ENCODE measurements around the gene FAM89B.
"Not testable (repeated sequence)": the region's sequence is repeated elsewhere in the genome, so short reads cannot be mapped to it uniquely, and the experiment has no call there.

Gene FAM89B

GRCh38 chr11:65556470-65557279 lies 15.7 kb upstream of the FAM89B start:
- no peak for DNase-seq (ENCODE audit: low read depth)

- no peak for DNase-seq (ENCODE audit: low read depth)
Observed at GRCh38 chr11:65557280-65558001, 14.9 kb upstream of the FAM89B start.

DNA sequence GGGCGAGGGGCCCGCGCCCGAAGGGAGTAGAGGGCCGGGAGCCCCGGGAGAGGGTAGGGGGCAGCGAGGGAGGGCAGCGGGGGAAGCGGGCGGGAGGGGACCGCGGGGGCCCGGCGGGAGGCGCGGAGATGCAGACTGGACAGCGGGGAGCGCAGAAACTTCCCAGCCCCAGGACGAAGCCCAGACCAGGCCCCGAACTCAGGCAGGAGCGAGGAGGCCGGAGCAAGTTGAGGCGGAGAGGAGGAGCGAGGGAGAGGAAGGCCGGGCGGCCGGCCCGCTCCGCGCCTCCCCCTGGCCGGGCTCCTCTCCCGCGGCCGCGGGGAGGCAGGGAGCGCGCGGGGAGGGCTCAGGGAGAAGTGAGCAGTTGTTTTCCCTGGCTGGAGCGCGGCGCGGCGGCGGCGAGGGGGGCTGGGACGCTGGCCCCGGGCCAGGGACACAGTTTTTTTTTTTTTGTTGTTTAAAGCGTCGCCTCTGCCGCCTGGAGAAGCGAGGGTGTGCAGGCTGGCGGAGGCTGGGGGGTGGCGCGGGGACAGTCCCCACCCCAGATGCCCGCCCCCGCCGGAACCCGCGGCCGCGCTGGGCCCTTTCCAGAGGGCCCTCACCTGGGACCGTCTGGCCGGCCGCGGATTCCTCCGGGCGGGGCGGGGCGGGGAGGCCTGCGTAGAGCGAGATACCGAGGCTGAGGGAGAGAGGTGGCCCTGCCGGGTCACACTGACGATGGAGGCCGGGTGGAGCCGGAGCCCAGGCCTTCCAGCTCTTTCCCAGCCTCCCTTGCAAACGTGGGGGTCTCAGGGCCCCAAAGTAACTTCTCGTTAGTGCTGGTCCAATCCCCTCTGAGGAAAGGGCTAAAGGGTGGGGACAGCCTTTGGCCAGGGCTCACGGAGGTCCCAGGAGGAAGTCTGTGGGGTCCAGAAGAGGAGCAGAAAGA lies 14.1 kb upstream of the FAM89B start, which contains the start of gene LTBP3:
LTBP3 (minus strand) TSS at position 358 of the 928 bp plus-strand sequence. CDS start 400 bp downstream, outside the sequence.
- DNase-seq (ENCODE audit: low read depth) = no peak

DNA sequence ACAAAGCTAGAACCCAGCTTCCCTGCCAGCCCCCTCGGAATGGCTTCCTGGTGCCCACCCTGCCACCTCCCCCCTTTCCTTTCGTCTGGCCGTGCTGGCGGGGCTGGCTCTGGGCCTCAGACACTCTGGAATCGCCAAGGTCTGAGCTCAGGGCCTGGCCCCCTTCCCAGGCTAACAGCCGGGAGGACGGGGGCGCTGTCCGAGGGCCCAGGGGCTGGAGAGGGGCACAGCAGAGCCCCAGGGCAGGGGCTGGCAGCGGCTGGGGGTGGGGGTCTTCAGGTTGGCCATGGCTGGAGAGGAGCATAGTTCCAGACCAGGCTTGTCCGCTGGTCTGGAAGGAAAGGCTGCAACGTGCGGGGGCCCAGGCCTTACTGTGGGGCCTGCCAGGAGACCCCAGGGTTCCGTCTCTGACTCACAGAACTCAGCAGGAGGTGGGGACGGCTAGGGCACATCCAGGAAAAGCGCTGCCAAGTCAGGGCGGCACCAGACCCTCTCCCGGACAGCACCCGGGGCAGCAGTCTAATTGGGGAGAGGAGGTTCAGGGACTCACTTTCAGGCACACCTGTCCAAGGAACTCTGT lies 13.3 kb upstream of the FAM89B start:
- no peak for DNase-seq (ENCODE audit: low read depth)

DNA sequence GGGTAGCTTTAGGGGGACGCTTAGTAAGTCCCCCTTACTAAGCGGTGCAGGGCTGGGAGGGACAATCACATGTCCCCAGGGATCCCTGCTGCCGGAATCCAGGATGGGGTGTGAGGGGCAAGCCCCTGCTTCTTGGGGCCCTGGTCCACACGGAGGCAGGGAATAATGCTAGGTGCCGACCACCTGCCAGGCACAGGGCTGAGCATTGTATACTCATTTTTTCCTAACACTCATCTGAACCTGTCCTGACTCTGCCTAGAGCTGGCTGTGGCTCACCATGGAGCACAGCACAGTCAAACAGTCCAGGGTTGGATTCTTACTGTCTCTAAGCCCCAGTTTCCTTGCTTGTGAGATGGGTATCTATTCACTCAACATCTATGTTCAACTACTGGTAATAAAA lies 12.8 kb upstream of the FAM89B start:
- no peak for DNase-seq (ENCODE audit: low read depth)

DNA sequence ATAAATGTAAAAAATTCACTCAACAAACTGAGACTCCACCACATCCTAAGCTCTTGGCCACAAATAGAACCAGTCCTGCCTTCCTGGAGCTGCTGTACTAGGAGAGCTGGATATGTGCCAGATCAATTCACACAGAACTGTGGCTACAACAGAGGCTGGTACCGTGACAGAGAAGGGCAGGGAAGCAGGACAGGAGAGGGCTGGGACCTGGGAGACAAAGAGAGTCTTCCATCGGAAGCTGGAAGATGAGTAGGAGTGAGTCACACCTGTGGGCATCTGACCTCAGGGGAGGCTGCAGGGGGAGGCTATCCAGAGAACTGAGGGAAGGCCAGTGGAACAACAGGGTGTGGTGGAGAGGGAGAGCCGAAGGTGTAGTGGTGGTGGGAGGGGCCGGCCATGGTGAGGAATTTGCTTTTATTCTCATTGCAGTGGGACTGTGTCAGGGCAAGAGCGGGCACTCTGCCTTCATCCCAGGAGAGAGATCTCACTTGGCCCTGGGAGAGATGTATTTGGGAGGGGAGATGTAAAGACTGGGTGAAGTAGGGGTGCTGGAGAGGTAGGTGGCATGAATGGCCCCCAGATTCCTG lies 12.3 kb upstream of the FAM89B start:
- DNase-seq (ENCODE audit: low read depth) = no peak

- no peak for DNase-seq (ENCODE audit: low read depth)
Observed at GRCh38 chr11:65560555-65561418, 11.6 kb upstream of the FAM89B start.

DNA sequence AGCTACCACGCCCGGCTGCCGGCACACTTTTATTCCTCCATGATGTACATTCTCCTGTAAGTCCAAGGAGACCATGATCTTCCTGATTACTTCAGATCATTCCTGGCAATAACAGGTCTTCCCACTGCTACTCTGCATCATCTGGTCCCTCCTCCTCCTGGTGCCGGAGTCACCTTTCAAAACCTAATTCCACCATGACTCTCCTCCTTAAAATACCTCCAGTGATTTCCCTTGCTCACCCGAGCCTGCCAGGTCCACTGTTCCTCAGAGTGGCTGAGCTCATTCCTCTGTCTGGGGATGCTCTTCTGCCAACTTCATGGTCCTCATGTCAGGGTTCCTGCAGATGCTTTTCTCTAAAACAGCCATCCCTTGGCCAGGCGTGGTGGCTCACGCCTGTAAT lies 10.3 kb upstream of the FAM89B start:
- no peak for DNase-seq (ENCODE audit: low read depth)

DNA sequence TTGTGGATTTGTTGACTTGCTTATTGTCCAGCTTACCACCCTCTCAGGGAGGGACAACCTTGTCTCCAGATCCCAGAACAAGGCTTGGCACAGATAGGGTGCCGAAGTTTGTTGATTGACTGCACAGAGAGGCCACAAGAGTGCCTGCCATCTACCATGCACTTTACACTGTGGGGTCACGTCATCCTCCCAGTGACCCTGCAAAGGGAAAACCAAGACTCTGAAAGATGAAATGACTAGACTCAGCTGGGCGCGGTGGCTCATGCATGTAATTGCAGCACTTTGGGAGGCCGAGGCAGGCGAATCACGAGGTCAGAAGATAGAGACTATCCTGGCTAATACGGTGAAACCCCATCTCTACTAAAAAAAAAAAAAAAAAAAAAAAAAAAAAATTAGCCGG lies 9.6 kb upstream of the FAM89B start:
- DNase-seq (ENCODE audit: low read depth) = no peak

DNA sequence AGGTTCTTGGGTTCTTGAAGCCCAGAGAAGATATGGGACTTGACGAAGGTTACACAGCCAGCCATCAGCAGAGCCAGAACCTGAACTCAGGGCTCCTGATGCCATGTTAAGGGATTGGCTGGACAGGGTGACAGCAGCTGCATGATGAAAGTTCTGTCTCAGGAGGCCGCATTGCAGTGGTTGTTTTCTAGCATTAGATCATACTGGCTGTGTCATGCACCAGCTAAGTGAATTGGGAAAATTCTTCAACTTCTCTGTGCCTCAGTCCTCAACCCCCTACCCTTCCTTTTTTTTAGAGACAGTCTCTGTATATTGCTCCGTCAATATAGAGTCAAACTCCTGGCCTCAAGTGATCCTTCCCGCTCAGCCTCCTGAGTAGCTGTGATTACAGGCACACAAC lies 8.7 kb upstream of the FAM89B start:
- no peak for DNase-seq (ENCODE audit: low read depth)

DNA sequence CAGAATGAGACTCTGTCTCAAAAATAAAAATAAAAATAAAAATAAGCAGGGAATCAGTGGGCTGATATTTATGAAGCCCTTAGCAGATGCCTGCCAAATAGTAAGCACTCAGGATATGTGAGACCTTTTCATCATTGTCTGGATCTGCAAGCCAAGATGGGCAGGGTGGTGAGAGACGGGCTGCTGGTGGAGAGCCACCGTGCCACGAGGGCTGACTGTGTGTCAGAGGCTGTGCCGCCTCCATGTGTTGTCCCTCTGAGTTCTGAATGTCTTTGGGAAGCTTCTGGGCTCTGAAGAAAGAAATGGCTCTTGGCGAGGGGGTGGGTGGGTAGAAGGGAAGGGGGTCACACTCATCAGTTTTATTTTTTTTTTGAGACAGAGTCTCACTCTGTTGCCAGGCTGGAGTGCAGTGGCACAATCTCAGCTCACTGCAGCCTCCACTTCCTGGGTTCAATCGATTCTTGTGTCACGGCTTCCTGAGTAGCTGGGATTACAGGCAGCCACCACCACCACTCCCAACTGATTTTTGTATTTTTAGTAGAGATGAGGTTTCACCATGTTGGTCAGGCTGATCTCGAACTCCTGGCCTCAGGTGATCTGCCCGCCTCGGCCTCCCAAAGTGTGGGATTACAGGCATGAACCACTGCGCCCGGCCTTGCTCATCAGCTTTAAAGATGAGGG lies 7.3 kb upstream of the FAM89B start:
- not testable (repeated sequence) for DNase-seq (ENCODE audit: low read depth)

DNA sequence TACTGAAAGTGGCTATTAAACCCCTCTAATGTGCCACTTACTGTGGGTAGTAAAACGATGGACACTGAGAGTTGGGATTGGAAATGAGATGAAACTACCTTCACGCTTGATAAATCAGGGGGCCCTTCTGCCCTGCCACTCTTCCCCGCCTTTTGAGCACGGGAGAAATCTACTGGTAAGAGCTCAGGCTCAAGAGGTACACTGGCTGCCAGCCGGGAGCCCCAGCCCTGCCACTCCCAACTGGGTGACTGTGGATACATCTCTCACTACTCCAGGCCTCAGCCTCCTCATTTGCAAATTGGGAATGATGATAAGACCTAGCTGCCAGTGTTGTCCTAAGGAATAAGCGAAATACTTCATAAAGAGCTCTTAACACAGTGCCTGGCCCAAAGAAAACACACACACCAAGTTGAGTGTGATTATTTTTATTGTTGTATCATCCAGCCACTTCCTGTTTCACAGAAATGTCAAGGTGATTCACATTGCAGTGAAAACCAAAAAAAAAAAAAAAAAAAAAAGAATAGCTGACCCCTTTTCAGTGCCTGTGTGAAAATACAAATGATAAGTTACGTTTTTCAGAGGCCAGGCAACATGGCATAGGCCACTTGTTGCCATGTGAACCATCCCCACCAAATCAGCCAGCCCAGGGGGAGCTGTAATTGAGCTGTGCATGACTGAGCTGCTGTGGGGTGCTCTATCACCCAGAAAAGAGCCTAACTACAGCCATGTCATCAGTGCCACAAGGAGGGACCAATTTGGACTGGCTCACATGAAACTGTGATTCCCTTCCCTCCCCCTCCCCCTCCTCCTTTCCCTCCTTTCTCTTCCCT lies 6.5 kb upstream of the FAM89B start:
- no peak for DNase-seq (ENCODE audit: low read depth)

DNA sequence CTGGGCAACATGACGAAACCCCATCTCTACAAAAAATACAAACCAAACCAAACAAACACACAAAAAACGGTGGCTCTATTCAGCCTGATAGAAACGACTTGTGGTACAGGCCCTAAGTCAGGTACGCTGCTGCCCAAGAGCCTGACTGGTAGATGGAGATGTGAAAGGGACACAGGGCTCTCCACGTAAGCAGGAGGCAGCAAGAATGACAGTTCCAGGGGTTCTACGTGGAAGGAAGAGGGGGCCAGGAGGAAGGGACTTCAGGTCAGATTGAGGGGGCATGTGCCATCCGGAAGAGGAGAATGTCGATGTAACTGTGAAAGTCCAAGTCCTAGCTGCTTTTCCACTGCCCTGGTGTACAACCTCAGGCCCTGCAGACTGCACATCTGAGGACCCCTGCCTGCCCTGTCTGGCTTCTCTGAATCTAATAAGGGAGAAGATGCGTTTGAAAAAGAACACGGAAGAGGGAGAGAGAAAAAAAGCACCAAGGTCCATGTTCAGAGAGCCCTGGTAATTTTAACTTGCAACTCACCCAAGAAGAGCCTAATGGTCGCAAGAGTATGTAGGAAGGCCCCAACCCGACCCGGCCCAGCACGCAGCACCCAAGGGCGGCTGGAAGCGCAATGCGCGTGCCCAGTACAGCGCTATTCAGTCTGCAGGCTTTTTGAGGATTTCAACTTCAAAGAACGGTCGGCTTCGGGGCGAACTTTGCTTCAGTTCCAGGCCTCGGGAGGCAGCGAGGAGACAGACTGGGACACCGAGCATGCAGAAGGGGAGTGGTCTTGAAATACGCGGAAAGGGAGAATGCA lies 3.0 kb upstream of the FAM89B start:
- no peak for DNase-seq (ENCODE audit: low read depth)

GRCh38 chr11:65569973-65570918 lies 2.1 kb upstream of the FAM89B start, which contains the start of gene ZNRD2:
TSS of gene ZNRD2 (plus strand) at chr11:65570477. CDS start at chr11:65570492, 15 bp downstream.
- DNase-seq (ENCODE audit: low read depth) = peak; percentile 97

GRCh38 chr11:65571420-65571819 lies 918 bp upstream of the FAM89B start:
- no peak for DNase-seq (ENCODE audit: low read depth)

DNA sequence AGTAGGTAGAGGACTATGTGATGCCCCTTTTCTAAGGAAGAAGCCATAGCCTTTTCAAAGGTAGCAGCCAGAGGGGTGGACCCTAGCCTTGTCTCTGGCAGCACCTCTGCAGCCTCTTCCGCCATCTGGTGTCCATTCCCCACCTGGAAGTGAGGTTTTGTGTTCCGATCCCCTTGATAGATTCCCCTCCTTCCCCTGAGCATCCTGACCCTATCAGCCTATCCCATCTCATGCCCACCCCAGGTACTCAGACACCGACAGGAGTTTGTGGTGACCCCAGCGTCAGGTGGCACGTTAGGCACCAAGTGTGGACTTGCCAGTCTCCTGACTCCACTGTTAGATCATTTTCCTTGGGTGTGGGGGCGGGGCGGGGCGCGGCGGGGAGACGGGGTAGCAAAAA lies 398 bp upstream of the FAM89B start:
- DNase-seq (ENCODE audit: low read depth) = no peak
